Calu3 (cell line): ENCODE measurements around the gene MAEL. TPM values are rescaled to one million over a fixed set of nuclear protein-coding genes. Genes with fewer than 3 reads are reported as not detected.
A peak's percentile ranks its signal among the peaks of the same experiment; 100 is the strongest.

Source experiments
- BruUV-seq: library from RNA; stranded (reverse); fragments of 400-500 nt; replicated peaks from 2 replicates; lab custom pipeline; 2021; lab: Mats Ljungman, UMichigan
- CTCF ChIA-PET: fragments of 300-600 bp; sonication (Branson Sonifier 250); formaldehyde crosslinking; loops from one replicate; lab custom pipeline; 2022; ENCODE audit warnings: antibody characterized with exemption; lab: Charles Lee
- DNase-seq: peaks from one replicate; pipeline ENCODE4 v3.0.0; 2022
- H3K27ac Mint-ChIP-seq: one replicate; pipeline ENCODE4 v1.8.0; 2022; ENCODE audit warnings: mixed read lengths; ENCODE audit not compliant: unreplicated experiment
- H3K27me3 Mint-ChIP-seq: one replicate; pipeline ENCODE4 v1.8.0; 2022; ENCODE audit warnings: mixed read lengths; ENCODE audit not compliant: unreplicated experiment
- H3K36me3 Mint-ChIP-seq: one replicate; pipeline ENCODE4 v1.8.0; 2022; ENCODE audit warnings: mild to moderate bottlenecking, moderate library complexity, mixed read lengths; ENCODE audit not compliant: insufficient read depth, unreplicated experiment
- H3K4me1 Mint-ChIP-seq: one replicate; pipeline ENCODE4 v1.8.0; 2022; ENCODE audit warnings: mild to moderate bottlenecking, low read depth, mixed read lengths; ENCODE audit not compliant: unreplicated experiment
- H3K4me3 Mint-ChIP-seq: one replicate; pipeline ENCODE4 v1.8.0; 2022; ENCODE audit warnings: mild to moderate bottlenecking, low read depth, moderate library complexity, mixed read lengths; ENCODE audit not compliant: unreplicated experiment
- H3K9me3 Mint-ChIP-seq: one replicate; pipeline ENCODE4 v1.8.0; 2022; ENCODE audit warnings: low read depth, mixed read lengths; ENCODE audit not compliant: unreplicated experiment
- intact Hi-C: fragments of 100-400 bp; cut with micrococcal nuclease; formaldehyde crosslinking; loops from one replicate; pipeline ENCODE4 v1.10.0; 2022; ENCODE audit not compliant: unreplicated experiment
- total RNA-seq: library from RNA; stranded (reverse); gene quantifications from 2 replicates; pipeline ENCODE4 v1.2.3, GENCODE V29; 2022
- TF ChIP-seq, protein P1 (sequence below): fragments of 200-600 bp; IDR thresholded peaks from one replicate; pipeline ENCODE4 v1.8.0; 2022; ENCODE audit warnings: antibody characterized with exemption; ENCODE audit not compliant: unreplicated experiment

MAEL gene
- total RNA-seq, 1 experiment from 2014 or later, result not detected

DNA sequence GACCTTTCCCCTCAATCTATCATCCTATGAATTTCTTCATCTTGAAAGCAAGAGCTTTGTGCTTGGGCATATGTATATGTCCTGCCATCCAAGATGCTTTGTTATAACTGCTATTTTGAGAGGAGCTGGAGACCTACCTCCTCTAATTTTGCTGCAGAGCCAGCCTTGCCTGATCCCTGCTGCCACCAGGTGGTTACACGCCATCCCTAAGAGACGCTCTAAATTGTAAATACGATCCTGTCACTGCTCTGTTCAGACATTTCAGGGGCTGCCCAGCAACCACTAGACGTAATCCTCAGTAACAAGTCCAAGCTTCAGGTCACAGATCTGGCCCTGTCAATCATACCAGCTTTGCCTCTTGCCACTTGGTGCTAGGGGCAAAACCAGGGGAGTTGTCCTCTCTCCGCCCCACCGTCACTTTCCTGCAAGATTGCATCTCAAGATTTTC is 68.2 kb downstream of the MAEL start:
- intact Hi-C loops, result loop anchor here (1.0 to 5.0 kb wide), 3 partner anchors 147 to 580 kb away; no protein-coding TSS in a partner anchor
- TF ChIP-seq, protein P1, sequence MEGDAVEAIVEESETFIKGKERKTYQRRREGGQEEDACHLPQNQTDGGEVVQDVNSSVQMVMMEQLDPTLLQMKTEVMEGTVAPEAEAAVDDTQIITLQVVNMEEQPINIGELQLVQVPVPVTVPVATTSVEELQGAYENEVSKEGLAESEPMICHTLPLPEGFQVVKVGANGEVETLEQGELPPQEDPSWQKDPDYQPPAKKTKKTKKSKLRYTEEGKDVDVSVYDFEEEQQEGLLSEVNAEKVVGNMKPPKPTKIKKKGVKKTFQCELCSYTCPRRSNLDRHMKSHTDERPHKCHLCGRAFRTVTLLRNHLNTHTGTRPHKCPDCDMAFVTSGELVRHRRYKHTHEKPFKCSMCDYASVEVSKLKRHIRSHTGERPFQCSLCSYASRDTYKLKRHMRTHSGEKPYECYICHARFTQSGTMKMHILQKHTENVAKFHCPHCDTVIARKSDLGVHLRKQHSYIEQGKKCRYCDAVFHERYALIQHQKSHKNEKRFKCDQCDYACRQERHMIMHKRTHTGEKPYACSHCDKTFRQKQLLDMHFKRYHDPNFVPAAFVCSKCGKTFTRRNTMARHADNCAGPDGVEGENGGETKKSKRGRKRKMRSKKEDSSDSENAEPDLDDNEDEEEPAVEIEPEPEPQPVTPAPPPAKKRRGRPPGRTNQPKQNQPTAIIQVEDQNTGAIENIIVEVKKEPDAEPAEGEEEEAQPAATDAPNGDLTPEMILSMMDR, result peak; percentile 62
- Mint-ChIP-seq H3K4me3 (no peak overlapping the region), H3K27ac (no peak overlapping the region), H3K27me3 (no peaks in the 10 kb centered on the region), H3K36me3 (no peaks in the 10 kb centered on the region), H3K4me1 (peaks cover 10% of the 10 kb centered on the region), H3K9me3 (no peaks in the 10 kb centered on the region)
- CTCF ChIA-PET, result interaction anchor here (0.7 to 6.5 kb wide), 11 partner anchors 13 to 390 kb away, joined by 3 to 221 read pairs (median 7); partner anchors contain the start of genes ILDR2 and TADA1
- DNase-seq, result peak; percentile 75
- no TSS peak for BruUV-seq

DNA sequence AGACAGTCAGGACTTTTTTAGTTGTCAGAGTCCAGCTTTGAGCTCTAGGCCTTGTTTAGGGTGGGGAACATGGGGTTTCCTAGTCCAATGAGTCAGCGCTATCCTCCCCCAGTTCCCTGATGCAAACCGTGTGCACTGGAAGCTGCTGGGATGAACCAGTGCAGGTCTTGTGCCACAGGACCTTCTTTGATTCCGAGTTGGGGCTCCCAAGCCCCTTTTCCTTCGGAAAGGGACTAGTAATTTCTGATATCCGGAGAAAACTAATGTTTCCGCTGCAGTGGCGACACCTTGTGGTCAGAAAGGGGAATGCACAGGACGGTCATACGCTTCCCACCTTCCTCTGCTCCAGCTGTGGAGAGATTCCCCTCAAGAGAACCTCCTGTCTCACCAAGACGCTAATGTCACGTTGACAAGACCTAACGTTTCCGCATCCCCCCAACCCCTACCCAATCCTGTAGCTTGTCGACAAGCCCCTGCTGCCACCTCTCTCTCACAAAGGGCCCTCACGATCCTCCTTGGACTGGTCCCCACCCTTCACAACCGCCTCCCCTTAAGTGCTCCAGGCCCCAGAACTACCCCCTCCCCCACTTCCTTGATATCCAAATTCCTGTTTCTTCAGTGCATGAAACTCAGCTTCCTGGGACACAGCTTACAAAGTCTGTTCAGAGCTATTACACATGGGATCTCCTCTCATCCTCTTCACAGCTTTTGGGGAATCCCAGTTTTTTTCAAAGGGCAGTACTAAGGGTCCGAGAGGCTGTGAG is 70.1 kb downstream of the MAEL start:
- H3K36me3 Mint-ChIP-seq, result peaks cover 6% of the 10 kb centered on the region
- CTCF ChIA-PET, result interaction anchor here (0.7 to 6.5 kb wide), 11 partner anchors 15 to 183 kb away, joined by 3 to 221 read pairs (median 4); partner anchors contain the start of genes POU2F1 and TADA1
- TF ChIP-seq, protein P1, result peak; percentile 93
- no peak overlapping the region for H3K4me3 Mint-ChIP-seq
- H3K4me1 Mint-ChIP-seq, result peaks cover 17% of the 10 kb centered on the region
- no TSS peak for BruUV-seq
- DNase-seq, result peak; percentile 83
- intact Hi-C loops, result loop anchor here (1.0 to 5.0 kb wide), 2 partner anchors 83 to 582 kb away; no protein-coding TSS in a partner anchor
- H3K9me3 Mint-ChIP-seq, result no peaks in the 10 kb centered on the region
- no peak overlapping the region for H3K27ac Mint-ChIP-seq
- no peaks in the 10 kb centered on the region for H3K27me3 Mint-ChIP-seq

DNA sequence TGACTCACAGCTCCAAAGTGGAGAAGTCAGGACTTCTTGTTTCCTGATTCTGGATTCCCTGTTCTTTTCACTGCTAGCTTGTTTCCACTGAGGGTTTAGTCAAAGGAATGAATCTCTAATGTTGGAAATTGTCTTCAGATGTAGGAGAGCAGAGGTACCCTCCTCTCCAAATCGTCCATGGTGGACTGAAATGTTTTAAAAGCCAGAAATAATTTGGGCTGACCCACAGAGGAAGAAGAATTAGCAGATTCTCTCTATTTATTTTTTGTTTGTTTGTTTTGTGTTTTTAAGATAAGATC is 70.7 kb downstream of the MAEL start:
- intact Hi-C loops, result loop anchor here (1.0 to 10.0 kb wide), 3 partner anchors 83 to 582 kb away; no protein-coding TSS in a partner anchor
- TF ChIP-seq, protein P1, result no peak
- Mint-ChIP-seq H3K4me1 (peaks cover 17% of the 10 kb centered on the region), H3K9me3 (no peaks in the 10 kb centered on the region), H3K36me3 (peaks cover 6% of the 10 kb centered on the region), H3K4me3 (no peak overlapping the region), H3K27me3 (no peaks in the 10 kb centered on the region), H3K27ac (no peak overlapping the region)
- DNase-seq, result no peak
- CTCF ChIA-PET, result interaction anchor here (0.7 to 6.5 kb wide), 11 partner anchors 16 to 183 kb away, joined by 3 to 221 read pairs (median 4); partner anchors contain the start of genes POU2F1 and TADA1
- BruUV-seq, result no TSS peak

DNA sequence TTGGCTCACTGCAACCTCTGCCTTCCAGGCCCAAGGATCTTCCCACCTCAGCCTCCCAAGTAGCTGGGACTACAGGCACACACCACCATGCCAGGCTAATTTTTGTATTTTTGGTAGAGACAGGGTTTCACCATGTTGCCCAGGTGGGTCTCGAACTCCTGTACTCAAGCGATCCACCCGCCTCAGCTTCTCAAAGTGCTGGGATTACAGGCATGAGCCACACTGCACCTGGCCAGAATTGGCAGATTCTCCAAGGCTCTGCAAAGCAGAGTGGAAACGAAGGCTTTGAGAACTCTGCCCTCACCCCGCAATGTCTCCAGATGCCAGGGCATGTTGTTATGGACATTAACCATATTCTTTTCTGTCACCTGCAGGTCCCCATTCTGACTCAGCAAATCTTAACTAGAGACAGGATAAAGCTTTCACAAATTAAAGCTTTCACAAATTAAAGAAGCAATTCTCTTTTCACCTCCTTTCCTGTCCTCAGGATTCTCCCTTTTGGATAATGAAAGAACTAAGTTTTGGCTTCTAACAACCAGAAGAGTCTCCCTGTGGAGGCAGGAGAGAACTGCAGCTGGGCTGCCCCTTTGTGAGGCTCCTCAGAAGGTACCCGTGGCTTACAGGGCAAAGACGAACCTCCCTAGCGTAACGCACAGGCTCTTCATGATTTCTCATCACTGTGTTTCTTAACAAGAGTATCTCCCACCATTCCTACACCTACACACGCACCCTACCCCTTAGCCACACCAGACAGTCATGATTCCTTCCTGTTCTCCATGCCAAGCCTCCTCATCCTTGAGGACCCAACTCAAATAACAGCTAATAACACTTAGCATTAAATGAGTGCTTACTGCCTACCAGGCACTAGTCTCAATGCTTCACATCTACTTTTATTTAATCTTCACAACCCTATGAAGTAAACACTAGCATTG is 71.3 kb downstream of the MAEL start:
- CTCF ChIA-PET, result interaction anchor here (0.8 to 6.5 kb wide), 8 partner anchors 49 to 184 kb away, joined by 3 to 221 read pairs (median 6); partner anchors contain the start of genes POU2F1 and TADA1
- H3K36me3 Mint-ChIP-seq, result peaks cover 6% of the 10 kb centered on the region
- intact Hi-C loops, result loop anchor here (10.0 kb wide), 1 partner anchor 284 kb away; no protein-coding TSS in a partner anchor
- no peak for DNase-seq
- H3K4me3 Mint-ChIP-seq, result no peak overlapping the region
- TF ChIP-seq, protein P1, result peak; percentile 17
- H3K4me1 Mint-ChIP-seq, result peaks cover 17% of the 10 kb centered on the region
- no peaks in the 10 kb centered on the region for H3K9me3 Mint-ChIP-seq
- no peak overlapping the region for H3K27ac Mint-ChIP-seq
- no peaks in the 10 kb centered on the region for H3K27me3 Mint-ChIP-seq
- BruUV-seq, result no TSS peak
